Uterus (tissue), 2 donors: ENCODE data around the gene CTSO.

Source experiments
- CTCF ChIP-seq, 4 experiments: fragments of 200-600 bp in 2 of 4; fragments of 450-650 bp in 2 of 4; sonication (generic) in 2 of 4; IDR thresholded peaks; one replicate each; pipeline ENCODE4 v1.5.1; 2016 to 2019; ENCODE audit warnings: antibody characterized with exemption in 4 of 4, mild to moderate bottlenecking in 2 of 4, moderate library complexity in 1 of 4
- POLR2A ChIP-seq, 2 donors: fragments of 450-650 bp; IDR thresholded peaks; one replicate each; pipeline ENCODE4 v1.6.1; 2016; ENCODE audit warnings: antibody characterized with exemption in 2 of 2, mild to moderate bottlenecking in 1 of 2, moderate library complexity in 1 of 2

- TF ChIP-seq CTCF (IDR thresholded peaks at IDR 0.05) (no peak), POLR2A (IDR thresholded peaks at IDR 0.05) (no peak)
These were observed 53.3 kb downstream of the CTSO start for GRCh38 chr4:155900381-155900780.
